Ovary (tissue), 9 donors: Measurements from ENCODE around the gene YARS2. TPM values are rescaled to one million over a fixed set of nuclear protein-coding genes. Genes with fewer than 3 reads are reported as not detected.

Source experiments
- DNase-seq, 5 donors: peaks; one replicate each; pipeline ENCODE4 v3.0.0-alpha.2; 2019 to 2020
- H3K27ac ChIP-seq, 2 donors: fragments of 200-600 bp; one replicate each; pipeline versions ENCODE4 v1.5.1 to v1.8.0; 2019 to 2022
- H3K27me3 ChIP-seq: fragments of 200-600 bp; one replicate; pipeline ENCODE4 v1.8.0; 2022
- H3K36me3 ChIP-seq: fragments of 200-600 bp; sonication (generic); one replicate; pipeline ENCODE4 v1.5.1; 2019
- H3K4me1 ChIP-seq: one replicate; pipeline ENCODE4 v1.8.1; 2013; ENCODE audit warnings: mild to moderate bottlenecking, moderate library complexity; ENCODE audit not compliant: insufficient read depth
- H3K4me3 ChIP-seq: fragments of 200-600 bp; sonication (generic); one replicate; pipeline ENCODE4 v1.5.1; 2017
- H3K9me3 ChIP-seq, 2 donors: fragments of 200-600 bp in 1 of 2; sonication (generic) in 1 of 2; one replicate each; pipeline versions ENCODE4 v1.5.1 to v1.8.1; 2013 to 2019; ENCODE audit warnings: mild to moderate bottlenecking in 1 of 2, moderate library complexity in 1 of 2
- CTCF ChIP-seq, 3 donors: fragments of 450-650 bp in 2 of 3; fragments of 200-600 bp in 1 of 3; IDR thresholded peaks; one replicate each; pipeline versions ENCODE4 v1.5.1 to v1.8.0; 2016 to 2022; ENCODE audit warnings: antibody characterized with exemption in 3 of 3, mild to moderate bottlenecking in 1 of 3
- EP300 ChIP-seq: sonication (generic); formaldehyde crosslinking; IDR thresholded peaks from one replicate; pipeline ENCODE4 v1.6.1; 2017; ENCODE audit warnings: antibody characterized with exemption
- POLR2A ChIP-seq: fragments of 450-650 bp; IDR thresholded peaks from one replicate; pipeline ENCODE4 v1.6.1; 2017; ENCODE audit warnings: antibody characterized with exemption, mild to moderate bottlenecking, moderate library complexity
- WGBS, 3 donors: extraction: QIAGEN DNeasy Blood & Tissue Kit in 1 of 3; methylation state at CpG; one replicate each; pipeline versions ENCODE4 v1.1.5 to v1.1.7; 2013 to 2017; 5-methylcytosine and 5-hydroxymethylcytosine counted together
- intact Hi-C, 4 donors: fragments of 100-400 bp; cut with DNase I; formaldehyde crosslinking; loops; one replicate each; pipeline versions ENCODE4 v1.11.0 to v1.15.1; 2022 to 2023
- polyA plus RNA-seq, 2 donors: library from polyadenylated mRNA; stranded (reverse); fragments of 200-250 nt in 1 of 2; fragments of 350-450 nt in 1 of 2; fragmentation: Illumina TruSeq in 1 of 2; extraction: RNeasy Lipid Tissue Mini Kit (QIAGEN cat#74804) in 1 of 2; gene quantifications; one replicate each; pipeline ENCODE4 v1.2.3, GENCODE V29; 2013 to 2014
- total RNA-seq, 7 donors: library from RNA; depleted of rRNA in 2 of 7; stranded (reverse); fragments of >200 nt in 2 of 7; fragmentation: NEBNext Ultra II Directional in 3 of 7; extraction: Animal tissue kit (Norgen Biotek cat#: 25700) in 3 of 7; gene quantifications; one replicate each; pipeline versions ENCODE4 v1.1.0 to v1.2.4, GENCODE V29; 2016 to 2023
- donor health status: DM: no; HTN: no; CAD: no; lungs with moderate emphysema.
- donor health status: DM: no; HTN: no; CAD: no.
- donor health status: Bipolar disorder and iron deficiency.
- donor health status: DM: yes; HTN: yes; CAD: no.
- donor health status: DM: no; HTN: no; CAD: no.
- donor health status: DM: yes; HTN: yes; CAD: no.

YARS2 gene
- total and polyA plus RNA-seq, 9 donors: 9.4 to 20.6 (median 12.9) TPM

GRCh38 chr12:32789916-32790315, 34.2 kb upstream of the YARS2 start:
- intact Hi-C loops: no loop called here

GRCh38 chr12:32789446-32789845, 33.7 kb upstream of the YARS2 start:
- TF ChIP-seq POLR2A: no peak
- no peak for TF ChIP-seq CTCF (IDR thresholded peaks at IDR 0.05)
- TF ChIP-seq EP300: no peak
- H3K27ac ChIP-seq: no peak overlapping the region
- no peaks in the 10 kb centered on the region for H3K4me1 ChIP-seq
- intact Hi-C loops: no loop called here
- H3K27me3 ChIP-seq: no peaks in the 10 kb centered on the region
- no peaks in the 10 kb centered on the region for H3K9me3 ChIP-seq
- H3K4me3 ChIP-seq: no peak overlapping the region
- no peak for DNase-seq
- H3K36me3 ChIP-seq: no peaks in the 10 kb centered on the region

More at GRCh38 chr12:32789916-32790315, 34.2 kb upstream of the YARS2 start:
- Histone ChIP-seq H3K27me3 (no peaks in the 10 kb centered on the region), H3K9me3 (no peaks in the 10 kb centered on the region), H3K27ac (no peak overlapping the region), H3K4me3 (no peak overlapping the region), H3K4me1 (no peaks in the 10 kb centered on the region), H3K36me3 (no peaks in the 10 kb centered on the region)
- WGBS, 3 donors: 38 to 42% (median 40%) methylated on average over 2 of the region's 2 CpGs
- DNase-seq: no peak
- TF ChIP-seq POLR2A: no peak
- TF ChIP-seq EP300: no peak
- TF ChIP-seq CTCF (IDR thresholded peaks at IDR 0.05): no peak

GRCh38 chr12:32788405-32788804, 32.7 kb upstream of the YARS2 start:
- Histone ChIP-seq H3K36me3 (no peaks in the 10 kb centered on the region), H3K27ac (no peak overlapping the region), H3K4me1 (no peaks in the 10 kb centered on the region), H3K9me3 (no peaks in the 10 kb centered on the region), H3K4me3 (no peak overlapping the region), H3K27me3 (no peaks in the 10 kb centered on the region)
- 85 to 100% (median 93%) methylated on average over 4 of the region's 4 CpGs for WGBS, 3 donors
- TF ChIP-seq CTCF (IDR thresholded peaks at IDR 0.05) (no peak), POLR2A (no peak), EP300 (no peak)
- no peak for DNase-seq
- intact Hi-C loops: no loop called here

DNA sequence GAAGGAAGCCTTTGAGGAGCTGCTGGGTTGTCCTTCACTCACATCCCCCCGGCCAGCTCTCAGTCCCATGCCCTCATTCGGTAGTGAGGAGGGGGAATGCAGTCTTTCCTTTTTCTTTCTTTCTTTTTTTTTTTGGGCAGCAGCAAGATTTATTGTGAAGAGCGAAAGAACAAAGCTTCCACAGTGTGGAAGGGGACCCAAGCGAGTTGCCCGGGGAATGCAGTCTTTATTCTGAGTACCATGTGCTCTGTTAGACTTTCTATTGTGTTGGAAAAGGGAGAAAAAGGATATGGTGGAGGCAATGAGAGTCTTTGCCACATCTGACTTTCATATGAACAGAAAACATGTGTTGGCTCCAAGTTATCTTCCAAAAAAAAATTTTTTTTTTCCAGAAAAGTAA, 29.9 kb upstream of the YARS2 start:
- no peak overlapping the region for H3K27ac ChIP-seq
- no peaks in the 10 kb centered on the region for H3K27me3 ChIP-seq
- 85 to 94% (median 93%) methylated on average over 5 of the region's 5 CpGs for WGBS, 3 donors
- no peak for DNase-seq
- no peaks in the 10 kb centered on the region for H3K4me1 ChIP-seq
- no peaks in the 10 kb centered on the region for H3K36me3 ChIP-seq
- H3K9me3 ChIP-seq: no peaks in the 10 kb centered on the region
- TF ChIP-seq EP300 (no peak), POLR2A (no peak), CTCF (IDR thresholded peaks at IDR 0.05) (no peak)
- intact Hi-C loops: no loop called here
- H3K4me3 ChIP-seq: no peak overlapping the region

DNA sequence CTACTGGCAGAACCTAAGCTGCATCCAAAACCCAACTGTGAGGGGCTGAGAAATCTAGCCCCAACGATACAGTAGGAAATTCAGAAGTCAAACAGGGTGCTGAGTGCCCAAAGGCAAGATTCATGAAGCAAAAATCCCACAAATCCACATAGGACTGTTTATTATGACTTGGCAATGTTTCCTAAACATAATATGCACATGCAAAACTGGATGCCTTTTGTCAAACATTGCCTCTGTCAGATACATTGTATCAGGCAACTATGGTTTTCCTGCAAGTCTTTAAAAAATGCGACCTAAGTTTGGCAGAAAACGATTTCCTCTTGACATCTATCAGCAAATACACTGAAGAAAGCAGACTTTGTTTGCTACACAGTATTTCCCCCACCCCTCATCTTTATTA, 27.3 kb upstream of the YARS2 start:
- H3K9me3 ChIP-seq: no peaks in the 10 kb centered on the region
- WGBS, 3 donors: 39 to 54% (median 52%) methylated on average over 3 of the region's 3 CpGs
- no peaks in the 10 kb centered on the region for H3K4me1 ChIP-seq
- H3K4me3 ChIP-seq: no peak overlapping the region
- DNase-seq: no peak
- TF ChIP-seq POLR2A (no peak), CTCF (IDR thresholded peaks at IDR 0.05) (no peak), EP300 (no peak)
- H3K27me3 ChIP-seq: no peaks in the 10 kb centered on the region
- no peaks in the 10 kb centered on the region for H3K36me3 ChIP-seq
- intact Hi-C loops: no loop called here
- H3K27ac ChIP-seq: no peak overlapping the region
